Measurements from ENCODE around the gene FRK.

Gene FRK

GRCh38 chr6:115984809-115985208, 75.9 kb downstream of the FRK start:
- H2BK12ac ChIP-seq (ENCODE audit: low read length) = no peak overlapping the region
- H2BK120ac ChIP-seq (ENCODE audit: insufficient read depth, low read length, poor library complexity) = no peak overlapping the region
- H3K4me3 ChIP-seq (ENCODE audit: low read depth, low read length) = no peak overlapping the region
- H3K4ac ChIP-seq (ENCODE audit: low read depth, low read length) = no peak overlapping the region
- H3K23ac ChIP-seq (ENCODE audit: low read length) = no peak overlapping the region
- no peaks in the 10 kb centered on the region for H3K79me1 ChIP-seq (ENCODE audit: low read length)
- no peak overlapping the region for H3K18ac ChIP-seq (ENCODE audit: low read length)
- no peak overlapping the region for H3K14ac ChIP-seq (ENCODE audit: low read length)
- no peak overlapping the region for H2AFZ ChIP-seq (ENCODE audit: insufficient read depth, low read length, poor library complexity)
- H3K9me3 ChIP-seq (ENCODE audit: insufficient read depth, low read depth, low read length) = no peaks in the 10 kb centered on the region
- no peak overlapping the region for H4K8ac ChIP-seq (ENCODE audit: low read depth, low read length)
- no CpG with 5 or more reads among the region's 2 CpGs for WGBS (ENCODE audit: extremely low coverage, insufficient coverage, insufficient read length)
- H3K4me2 ChIP-seq (ENCODE audit: low read length) = no peak overlapping the region
- H3K27me3 ChIP-seq (ENCODE audit: insufficient read depth, low read length) = no peaks in the 10 kb centered on the region
- H3K4me1 ChIP-seq (ENCODE audit: control insufficient read depth in 1 of 2, insufficient read depth in 2 of 2, low read length in 2 of 2) = no peaks in the 10 kb centered on the region
- H4K12ac ChIP-seq (ENCODE audit: low read depth, low read length) = no peak overlapping the region
- no peak overlapping the region for H2AK5ac ChIP-seq (ENCODE audit: low read length)
- H3K27ac ChIP-seq (ENCODE audit: low read depth, low read length) = no peak overlapping the region
- H3K36me3 ChIP-seq (ENCODE audit: control insufficient read depth in 1 of 2, insufficient read depth in 2 of 2, low read length in 2 of 2) = no peaks in the 10 kb centered on the region
- H3K9ac ChIP-seq (ENCODE audit: low read length) = no peak overlapping the region
- no peak overlapping the region for H4K91ac ChIP-seq (ENCODE audit: low read depth, low read length)
- DNase-seq = no peak
- no peaks in the 10 kb centered on the region for H3K79me2 ChIP-seq (ENCODE audit: control insufficient read depth, insufficient read depth, low read length, poor library complexity)
- H2BK5ac ChIP-seq (ENCODE audit: low read depth, low read length, poor library complexity) = no peak overlapping the region

- no peaks in the 10 kb centered on the region for H3K79me2 ChIP-seq (ENCODE audit: control insufficient read depth, insufficient read depth, low read length, poor library complexity)
- H2AFZ ChIP-seq (ENCODE audit: insufficient read depth, low read length, poor library complexity) = no peak overlapping the region
- H2BK12ac ChIP-seq (ENCODE audit: low read length) = no peak overlapping the region
- no peak overlapping the region for H3K4me2 ChIP-seq (ENCODE audit: low read length)
- no peaks in the 10 kb centered on the region for H3K27me3 ChIP-seq (ENCODE audit: insufficient read depth, low read length)
- H4K91ac ChIP-seq (ENCODE audit: low read depth, low read length) = no peak overlapping the region
- H3K4ac ChIP-seq (ENCODE audit: low read depth, low read length) = no peak overlapping the region
- no peaks in the 10 kb centered on the region for H3K9me3 ChIP-seq (ENCODE audit: insufficient read depth, low read depth, low read length)
- H3K36me3 ChIP-seq (ENCODE audit: control insufficient read depth in 1 of 2, insufficient read depth in 2 of 2, low read length in 2 of 2) = no peaks in the 10 kb centered on the region
- H3K23ac ChIP-seq (ENCODE audit: low read length) = no peak overlapping the region
- no peak overlapping the region for H2BK120ac ChIP-seq (ENCODE audit: insufficient read depth, low read length, poor library complexity)
- no peak overlapping the region for H3K14ac ChIP-seq (ENCODE audit: low read length)
- no peak overlapping the region for H3K18ac ChIP-seq (ENCODE audit: low read length)
- H3K4me1 ChIP-seq (ENCODE audit: control insufficient read depth in 1 of 2, insufficient read depth in 2 of 2, low read length in 2 of 2) = no peaks in the 10 kb centered on the region
- no peaks in the 10 kb centered on the region for H3K79me1 ChIP-seq (ENCODE audit: low read length)
- no CpG with 5 or more reads among the region's 4 CpGs for WGBS (ENCODE audit: extremely low coverage, insufficient coverage, insufficient read length)
- H4K12ac ChIP-seq (ENCODE audit: low read depth, low read length) = no peak overlapping the region
- DNase-seq = no peak
- no peak overlapping the region for H3K27ac ChIP-seq (ENCODE audit: low read depth, low read length)
- no peak overlapping the region for H2BK5ac ChIP-seq (ENCODE audit: low read depth, low read length, poor library complexity)
- H4K8ac ChIP-seq (ENCODE audit: low read depth, low read length) = no peak overlapping the region
- no peak overlapping the region for H3K9ac ChIP-seq (ENCODE audit: low read length)
- no peak overlapping the region for H2AK5ac ChIP-seq (ENCODE audit: low read length)
- H3K4me3 ChIP-seq (ENCODE audit: low read depth, low read length) = no peak overlapping the region
These were observed 76.7 kb downstream of the FRK start for GRCh38 chr6:115983998-115984397.

- Histone ChIP-seq H3K4me1 (ENCODE audit: control insufficient read depth in 1 of 2, insufficient read depth in 2 of 2, low read length in 2 of 2) (no peaks in the 10 kb centered on the region), H4K91ac (ENCODE audit: low read depth, low read length) (no peak overlapping the region), H2BK5ac (ENCODE audit: low read depth, low read length, poor library complexity) (no peak overlapping the region), H3K27ac (ENCODE audit: low read depth, low read length) (no peak overlapping the region), H3K9ac (ENCODE audit: low read length) (no peak overlapping the region), H4K12ac (ENCODE audit: low read depth, low read length) (no peak overlapping the region), H3K27me3 (ENCODE audit: insufficient read depth, low read length) (no peaks in the 10 kb centered on the region), H3K4ac (ENCODE audit: low read depth, low read length) (no peak overlapping the region), H4K8ac (ENCODE audit: low read depth, low read length) (no peak overlapping the region), H2BK120ac (ENCODE audit: insufficient read depth, low read length, poor library complexity) (no peak overlapping the region), H3K79me2 (ENCODE audit: control insufficient read depth, insufficient read depth, low read length, poor library complexity) (no peaks in the 10 kb centered on the region), H3K23ac (ENCODE audit: low read length) (no peak overlapping the region), H3K4me2 (ENCODE audit: low read length) (no peak overlapping the region), H2AK5ac (ENCODE audit: low read length) (no peak overlapping the region), H3K18ac (ENCODE audit: low read length) (no peak overlapping the region), H2BK12ac (ENCODE audit: low read length) (no peak overlapping the region), H3K14ac (ENCODE audit: low read length) (no peak overlapping the region), H3K9me3 (ENCODE audit: insufficient read depth, low read depth, low read length) (no peaks in the 10 kb centered on the region), H3K4me3 (ENCODE audit: low read depth, low read length) (no peak overlapping the region), H2AFZ (ENCODE audit: insufficient read depth, low read length, poor library complexity) (no peak overlapping the region), H3K36me3 (ENCODE audit: control insufficient read depth in 1 of 2, insufficient read depth in 2 of 2, low read length in 2 of 2) (no peaks in the 10 kb centered on the region), H3K79me1 (ENCODE audit: low read length) (no peaks in the 10 kb centered on the region)
- no CpG with 5 or more reads among the region's 2 CpGs for WGBS (ENCODE audit: extremely low coverage, insufficient coverage, insufficient read length)
- no peak for DNase-seq
These were observed 78.2 kb downstream of the FRK start for GRCh38 chr6:115982453-115982852.

GRCh38 chr6:115977220-115977619, 83.5 kb downstream of the FRK start:
- no peak overlapping the region for H2BK12ac ChIP-seq (ENCODE audit: low read length)
- no peak overlapping the region for H3K23ac ChIP-seq (ENCODE audit: low read length)
- no peak overlapping the region for H3K4ac ChIP-seq (ENCODE audit: low read depth, low read length)
- no peaks in the 10 kb centered on the region for H3K36me3 ChIP-seq (ENCODE audit: control insufficient read depth in 1 of 2, insufficient read depth in 2 of 2, low read length in 2 of 2)
- no peak overlapping the region for H2AK5ac ChIP-seq (ENCODE audit: low read length)
- H2AFZ ChIP-seq (ENCODE audit: insufficient read depth, low read length, poor library complexity) = no peak overlapping the region
- no peaks in the 10 kb centered on the region for H3K79me2 ChIP-seq (ENCODE audit: control insufficient read depth, insufficient read depth, low read length, poor library complexity)
- H3K9ac ChIP-seq (ENCODE audit: low read length) = no peak overlapping the region
- H3K4me2 ChIP-seq (ENCODE audit: low read length) = no peak overlapping the region
- no peak overlapping the region for H4K8ac ChIP-seq (ENCODE audit: low read depth, low read length)
- H4K12ac ChIP-seq (ENCODE audit: low read depth, low read length) = no peak overlapping the region
- H3K4me3 ChIP-seq (ENCODE audit: low read depth, low read length) = no peak overlapping the region
- H2BK5ac ChIP-seq (ENCODE audit: low read depth, low read length, poor library complexity) = no peak overlapping the region
- no peaks in the 10 kb centered on the region for H3K9me3 ChIP-seq (ENCODE audit: insufficient read depth, low read depth, low read length)
- H2BK120ac ChIP-seq (ENCODE audit: insufficient read depth, low read length, poor library complexity) = no peak overlapping the region
- H3K14ac ChIP-seq (ENCODE audit: low read length) = no peak overlapping the region
- no peak overlapping the region for H3K27ac ChIP-seq (ENCODE audit: low read depth, low read length)
- no peak for DNase-seq
- no peaks in the 10 kb centered on the region for H3K79me1 ChIP-seq (ENCODE audit: low read length)
- WGBS (ENCODE audit: extremely low coverage, insufficient coverage, insufficient read length) = no CpG with 5 or more reads among the region's 2 CpGs
- no peaks in the 10 kb centered on the region for H3K4me1 ChIP-seq (ENCODE audit: control insufficient read depth in 1 of 2, insufficient read depth in 2 of 2, low read length in 2 of 2)
- no peak overlapping the region for H4K91ac ChIP-seq (ENCODE audit: low read depth, low read length)
- no peaks in the 10 kb centered on the region for H3K27me3 ChIP-seq (ENCODE audit: insufficient read depth, low read length)
- no peak overlapping the region for H3K18ac ChIP-seq (ENCODE audit: low read length)

Data from trophoblast cell (in vitro differentiated cells and primary cell).